Esophagus muscularis mucosa (tissue), 4 donors: ENCODE results near the gene PTBP1. TPM values are rescaled to one million over a fixed set of nuclear protein-coding genes. Genes with fewer than 3 reads are reported as not detected.

Experiments
- DNase-seq: peaks from one replicate; pipeline ENCODE4 v3.0.0-alpha.2; 2017; ENCODE audit errors: extremely low spot score
- H3K27ac ChIP-seq, 4 donors: fragments of 200-600 bp; sonication (generic); replicated peaks in 1 of 4; 1 replicate in 3 of 4; 2 replicates in 1 of 4; pipeline ENCODE4 v1.5.1; 2016 to 2019; ENCODE audit warnings: mild to moderate bottlenecking in 1 of 4
- H3K27me3 ChIP-seq, 4 donors: fragments of 200-600 bp; sonication (generic); one replicate each; pipeline versions ENCODE4 v1.5.1 to v1.6.0; 2016 to 2019
- H3K36me3 ChIP-seq, 4 donors: fragments of 200-600 bp; sonication (generic); one replicate each; pipeline ENCODE4 v1.5.1; 2016 to 2019
- H3K4me1 ChIP-seq, 4 donors: fragments of 200-600 bp; sonication (generic); one replicate each; pipeline ENCODE4 v1.5.1; 2016 to 2019
- H3K4me3 ChIP-seq, 4 donors: fragments of 200-600 bp; sonication (generic); 1 replicate in 2 of 4; 2 replicates in 2 of 4; pipeline ENCODE4 v1.5.1; 2016 to 2019; ENCODE audit warnings: mild to moderate bottlenecking in 4 of 4, moderate library complexity in 1 of 4
- H3K9me3 ChIP-seq, 4 donors: fragments of 200-600 bp; sonication (generic); 1 replicate in 3 of 4; 2 replicates in 1 of 4; pipeline ENCODE4 v1.5.1; 2016 to 2019
- EP300 ChIP-seq: sonication (generic); formaldehyde crosslinking; IDR thresholded peaks from one replicate; pipeline ENCODE4 v1.6.1; 2017; ENCODE audit warnings: antibody characterized with exemption
- POLR2A ChIP-seq: fragments of 450-650 bp; IDR thresholded peaks from one replicate; pipeline ENCODE4 v1.6.1; 2017; ENCODE audit warnings: antibody characterized with exemption, moderate library complexity, mild to moderate bottlenecking, low read depth
- POLR2AphosphoS5 ChIP-seq, 2 donors: sonication (generic); formaldehyde crosslinking; IDR thresholded peaks; one replicate each; pipeline ENCODE4 v1.6.1; 2017; ENCODE audit warnings: antibody characterized with exemption in 2 of 2
- WGBS: methylation state at CpG from one replicate; pipeline ENCODE4 v1.1.5; 2018; 5-methylcytosine and 5-hydroxymethylcytosine counted together
- intact Hi-C: fragments of 100-400 bp; cut with DNase I; formaldehyde crosslinking; loops from one replicate; pipeline ENCODE4 v1.15.1; 2023
- total RNA-seq, 4 donors: library from RNA; depleted of rRNA; stranded (reverse); fragments of >200 nt; gene quantifications; one replicate each; pipeline versions ENCODE4 v1.1.0 to v1.2.1, GENCODE V29; 2016
- TF ChIP-seq, protein P1 (sequence below), 3 experiments: fragments of 200-600 bp in 2 of 3; fragments of 450-650 bp in 1 of 3; sonication (generic) in 2 of 3; IDR thresholded peaks; one replicate each; pipeline ENCODE4 v1.5.1; 2017 to 2019; ENCODE audit warnings: antibody characterized with exemption in 3 of 3, mild to moderate bottlenecking in 2 of 3, moderate library complexity in 1 of 3

The PTBP1 gene
- total RNA-seq, 4 donors from 2014 or later: 76.8 to 110 (median 95.3) TPM

DNA sequence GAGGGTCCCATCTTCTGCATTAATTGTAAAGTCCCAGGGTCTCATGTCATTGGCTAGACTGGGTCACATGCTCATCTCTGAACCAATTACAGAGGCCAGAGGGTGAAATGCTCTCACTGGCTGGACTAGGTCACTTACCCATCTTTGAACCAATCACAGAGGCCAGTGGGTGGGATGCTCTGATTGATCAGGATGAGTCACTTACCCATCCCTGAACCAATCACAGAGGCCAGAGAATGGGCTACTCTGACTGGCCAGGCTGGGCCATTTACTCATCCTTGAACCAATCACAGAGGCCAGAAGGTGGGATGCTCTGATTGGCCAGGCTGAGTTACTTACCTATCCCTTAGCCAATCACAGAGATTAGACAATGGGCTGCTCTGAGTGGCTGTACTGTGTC is 41.0 kb upstream of the PTBP1 start:
- H3K4me1 ChIP-seq: peaks cover 0 to 4% (median 3%) of the 10 kb centered on the region in 4 donors
- TF ChIP-seq, protein P1, sequence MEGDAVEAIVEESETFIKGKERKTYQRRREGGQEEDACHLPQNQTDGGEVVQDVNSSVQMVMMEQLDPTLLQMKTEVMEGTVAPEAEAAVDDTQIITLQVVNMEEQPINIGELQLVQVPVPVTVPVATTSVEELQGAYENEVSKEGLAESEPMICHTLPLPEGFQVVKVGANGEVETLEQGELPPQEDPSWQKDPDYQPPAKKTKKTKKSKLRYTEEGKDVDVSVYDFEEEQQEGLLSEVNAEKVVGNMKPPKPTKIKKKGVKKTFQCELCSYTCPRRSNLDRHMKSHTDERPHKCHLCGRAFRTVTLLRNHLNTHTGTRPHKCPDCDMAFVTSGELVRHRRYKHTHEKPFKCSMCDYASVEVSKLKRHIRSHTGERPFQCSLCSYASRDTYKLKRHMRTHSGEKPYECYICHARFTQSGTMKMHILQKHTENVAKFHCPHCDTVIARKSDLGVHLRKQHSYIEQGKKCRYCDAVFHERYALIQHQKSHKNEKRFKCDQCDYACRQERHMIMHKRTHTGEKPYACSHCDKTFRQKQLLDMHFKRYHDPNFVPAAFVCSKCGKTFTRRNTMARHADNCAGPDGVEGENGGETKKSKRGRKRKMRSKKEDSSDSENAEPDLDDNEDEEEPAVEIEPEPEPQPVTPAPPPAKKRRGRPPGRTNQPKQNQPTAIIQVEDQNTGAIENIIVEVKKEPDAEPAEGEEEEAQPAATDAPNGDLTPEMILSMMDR (IDR thresholded peaks at IDR 0.05): no peak
- TF ChIP-seq POLR2AphosphoS5 (IDR thresholded peaks at IDR 0.05): no peak
- TF ChIP-seq POLR2A: no peak
- TF ChIP-seq EP300: no peak
- DNase-seq: no peak
- no peaks in the 10 kb centered on the region for H3K36me3 ChIP-seq
- H3K9me3 ChIP-seq: peaks cover 0 to 12% (median 10%) of the 10 kb centered on the region in 4 donors
- H3K4me3 ChIP-seq: no peak overlapping the region
- intact Hi-C loops: no loop called here
- H3K27ac ChIP-seq: no peak overlapping the region
- H3K27me3 ChIP-seq: peaks cover 0 to 15% (median 0%) of the 10 kb centered on the region in 4 donors

DNA sequence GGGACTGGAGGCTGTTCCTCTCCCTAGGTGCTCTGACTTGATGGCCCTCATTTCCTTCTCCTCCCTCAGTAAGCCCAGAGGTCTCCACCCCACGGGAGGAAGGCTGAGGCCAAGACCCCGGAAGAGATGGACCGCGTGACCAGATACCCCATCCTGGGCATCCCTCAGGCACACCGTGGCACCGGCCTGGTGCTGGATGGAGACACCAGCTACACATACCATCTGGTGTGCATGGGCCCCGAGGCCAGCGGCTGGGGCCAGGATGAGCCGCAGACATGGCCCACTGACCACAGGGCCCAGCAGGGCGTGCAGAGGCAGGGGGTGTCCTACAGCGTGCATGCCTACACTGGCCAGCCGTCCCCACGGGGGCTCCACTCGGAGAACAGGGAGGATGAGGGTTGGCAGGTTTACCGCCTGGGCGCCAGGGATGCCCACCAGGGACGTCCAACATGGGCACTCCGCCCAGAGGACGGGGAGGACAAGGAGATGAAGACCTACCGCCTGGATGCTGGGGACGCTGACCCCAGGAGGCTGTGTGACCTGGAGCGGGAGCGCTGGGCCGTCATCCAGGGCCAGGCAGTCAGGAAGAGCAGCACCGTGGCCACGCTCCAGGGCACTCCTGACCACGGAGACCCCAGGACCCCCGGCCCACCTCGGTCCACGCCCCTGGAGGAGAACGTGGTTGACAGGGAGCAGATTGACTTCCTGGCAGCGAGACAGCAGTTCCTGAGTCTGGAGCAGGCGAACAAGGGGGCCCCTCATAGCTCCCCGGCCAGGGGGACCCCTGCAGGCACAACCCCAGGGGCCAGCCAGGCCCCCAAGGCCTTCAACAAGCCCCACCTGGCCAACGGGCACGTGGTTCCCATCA is 40.2 kb upstream of the PTBP1 start:
- Histone ChIP-seq H3K27me3 (peaks cover 0 to 13% (median 0%) of the 10 kb centered on the region in 4 donors), H3K4me1 (peaks cover 0 to 3% (median 0%) of the 10 kb centered on the region in 4 donors), H3K9me3 (peaks cover 0 to 12% (median 10%) of the 10 kb centered on the region in 4 donors), H3K27ac (no peak overlapping the region), H3K36me3 (no peaks in the 10 kb centered on the region), H3K4me3 (no peak overlapping the region)
- TF ChIP-seq, protein P1 (IDR thresholded peaks at IDR 0.05): no peak
- DNase-seq: no peak
- intact Hi-C loops: no loop called here
- WGBS: 92% methylated on average over 9 of the region's 36 CpGs

DNA sequence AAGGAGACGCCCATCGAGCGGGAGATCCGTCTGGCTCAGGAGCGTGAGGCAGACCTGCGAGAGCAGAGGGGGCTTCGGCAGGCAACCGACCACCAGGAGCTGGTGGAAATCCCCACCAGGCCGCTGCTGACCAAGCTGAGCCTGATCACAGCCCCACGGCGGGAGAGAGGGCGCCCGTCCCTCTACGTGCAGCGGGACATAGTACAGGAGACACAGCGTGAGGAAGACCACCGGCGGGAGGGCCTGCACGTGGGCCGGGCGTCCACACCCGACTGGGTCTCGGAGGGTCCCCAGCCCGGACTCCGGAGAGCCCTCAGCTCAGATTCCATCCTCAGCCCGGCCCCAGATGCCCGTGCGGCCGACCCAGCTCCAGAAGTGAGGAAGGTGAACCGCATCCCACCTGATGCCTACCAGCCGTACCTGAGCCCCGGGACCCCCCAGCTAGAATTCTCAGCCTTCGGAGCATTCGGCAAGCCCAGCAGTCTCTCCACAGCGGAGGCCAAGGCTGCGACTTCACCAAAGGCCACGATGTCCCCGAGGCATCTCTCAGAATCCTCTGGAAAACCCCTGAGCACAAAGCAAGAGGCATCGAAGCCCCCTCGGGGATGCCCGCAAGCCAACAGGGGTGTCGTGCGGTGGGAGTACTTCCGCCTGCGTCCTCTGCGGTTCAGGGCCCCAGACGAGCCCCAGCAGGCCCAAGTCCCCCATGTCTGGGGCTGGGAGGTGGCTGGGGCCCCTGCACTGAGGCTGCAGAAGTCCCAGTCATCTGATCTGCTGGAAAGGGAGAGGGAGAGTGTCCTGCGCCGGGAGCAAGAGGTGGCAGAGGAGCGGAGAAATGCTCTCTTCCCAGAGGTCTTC is 39.2 kb upstream of the PTBP1 start:
- no peak overlapping the region for H3K4me3 ChIP-seq
- no peak for DNase-seq
- H3K27me3 ChIP-seq: peaks cover 0 to 20% (median 0%) of the 10 kb centered on the region in 4 donors
- intact Hi-C loops: no loop called here
- no peaks in the 10 kb centered on the region for H3K36me3 ChIP-seq
- WGBS: 96% methylated on average over 29 of the region's 50 CpGs
- peaks cover 0 to 12% (median 10%) of the 10 kb centered on the region in 4 donors for H3K9me3 ChIP-seq
- H3K27ac ChIP-seq: no peak overlapping the region
- H3K4me1 ChIP-seq: no peaks in the 10 kb centered on the region
- TF ChIP-seq EP300 (no peak), POLR2AphosphoS5 (IDR thresholded peaks at IDR 0.05) (no peak), POLR2A (no peak)
- TF ChIP-seq, protein P1 (IDR thresholded peaks at IDR 0.05): no peak

DNA sequence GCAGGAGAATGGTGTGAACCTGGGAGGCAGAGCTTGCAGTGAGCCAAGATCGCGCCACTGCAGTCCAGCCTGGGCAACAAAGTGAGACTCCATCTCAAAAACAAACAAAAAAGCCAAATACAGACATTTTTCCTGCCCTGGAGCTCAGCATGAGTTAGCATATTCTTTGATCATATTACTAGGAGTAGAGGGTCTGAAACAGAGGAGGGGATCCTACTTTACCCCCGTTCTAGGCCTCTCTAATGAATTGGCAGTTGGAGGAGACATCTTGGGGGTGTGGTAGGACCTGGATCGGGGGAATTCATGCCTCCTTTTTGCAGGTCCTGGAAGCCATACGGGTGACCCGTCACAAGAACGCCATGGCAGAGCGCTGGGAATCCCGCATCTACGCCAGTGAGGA is 34.1 kb upstream of the PTBP1 start:
- Histone ChIP-seq H3K4me3 (no peak overlapping the region), H3K27ac (no peak overlapping the region), H3K27me3 (peaks cover 0 to 44% (median 0%) of the 10 kb centered on the region in 4 donors), H3K9me3 (peaks cover 0 to 9% (median 6%) of the 10 kb centered on the region in 4 donors), H3K4me1 (no peaks in the 10 kb centered on the region), H3K36me3 (no peaks in the 10 kb centered on the region)
- 92% methylated on average over 6 of the region's 10 CpGs for WGBS
- DNase-seq: no peak
- intact Hi-C loops: no loop called here
- no peak for TF ChIP-seq EP300

DNA sequence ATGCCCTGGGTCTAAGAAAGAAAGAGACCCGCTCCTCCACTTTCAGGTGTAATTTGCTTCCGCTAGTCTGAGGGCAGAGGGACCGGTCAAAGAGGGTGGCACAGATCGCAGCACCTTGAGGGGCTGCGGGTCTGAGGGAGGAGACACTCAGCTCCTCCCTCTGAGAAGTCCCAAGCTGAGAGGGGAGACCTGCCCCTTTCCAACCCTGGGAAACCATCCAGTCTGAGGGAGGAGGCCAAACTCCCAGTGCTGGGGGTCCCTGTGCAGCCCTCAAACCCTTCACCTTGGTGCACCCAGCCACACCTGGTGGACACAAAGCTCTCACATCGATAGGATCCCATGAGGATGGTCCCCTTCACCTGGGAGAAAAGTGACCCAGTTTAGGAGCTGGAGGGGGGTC is 33.4 kb upstream of the PTBP1 start:
- H3K9me3 ChIP-seq: peaks cover 0 to 2% (median 0%) of the 10 kb centered on the region in 4 donors
- no peaks in the 10 kb centered on the region for H3K4me1 ChIP-seq
- H3K36me3 ChIP-seq: no peaks in the 10 kb centered on the region
- H3K4me3 ChIP-seq: no peak overlapping the region
- no peak for DNase-seq
- 90% methylated on average over 5 of the region's 6 CpGs for WGBS
- intact Hi-C loops: no loop called here
- H3K27ac ChIP-seq: no peak overlapping the region
- no peak for TF ChIP-seq POLR2A
- TF ChIP-seq, protein P1 (IDR thresholded peaks at IDR 0.05): no peak
- no peak for TF ChIP-seq POLR2AphosphoS5 (IDR thresholded peaks at IDR 0.05)
- TF ChIP-seq EP300: no peak
- H3K27me3 ChIP-seq: peaks cover 0 to 44% (median 0%) of the 10 kb centered on the region in 4 donors
